ENCODE measurements around the gene COLEC12.

COLEC12 gene

DNA sequence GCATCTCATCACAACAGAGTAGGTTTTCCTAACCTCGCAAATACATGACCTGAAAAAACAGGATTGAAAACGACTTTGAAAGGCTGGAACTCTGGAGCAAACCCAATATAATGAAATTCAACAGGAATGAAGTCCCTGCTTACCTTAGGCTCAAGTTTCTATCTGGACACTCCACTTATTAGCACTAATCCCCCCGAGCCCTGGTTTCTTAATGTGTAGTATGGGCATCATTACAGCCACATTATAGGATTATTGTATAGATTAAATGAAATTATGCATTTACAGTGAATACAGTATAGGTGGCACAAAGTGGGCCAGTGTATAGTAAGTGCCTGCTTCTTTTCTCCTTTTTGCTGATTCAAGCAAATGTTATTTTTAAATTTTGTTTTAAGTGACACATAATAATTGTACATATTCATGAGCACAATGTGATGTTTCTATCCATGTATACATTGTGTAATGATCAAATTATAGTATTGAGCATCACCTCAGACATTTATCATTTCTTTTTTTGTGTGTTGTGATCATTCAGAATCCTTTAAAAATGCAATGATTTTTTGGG is 118.0 kb downstream of the COLEC12 start:
- no peak for DNase-seq

DNA sequence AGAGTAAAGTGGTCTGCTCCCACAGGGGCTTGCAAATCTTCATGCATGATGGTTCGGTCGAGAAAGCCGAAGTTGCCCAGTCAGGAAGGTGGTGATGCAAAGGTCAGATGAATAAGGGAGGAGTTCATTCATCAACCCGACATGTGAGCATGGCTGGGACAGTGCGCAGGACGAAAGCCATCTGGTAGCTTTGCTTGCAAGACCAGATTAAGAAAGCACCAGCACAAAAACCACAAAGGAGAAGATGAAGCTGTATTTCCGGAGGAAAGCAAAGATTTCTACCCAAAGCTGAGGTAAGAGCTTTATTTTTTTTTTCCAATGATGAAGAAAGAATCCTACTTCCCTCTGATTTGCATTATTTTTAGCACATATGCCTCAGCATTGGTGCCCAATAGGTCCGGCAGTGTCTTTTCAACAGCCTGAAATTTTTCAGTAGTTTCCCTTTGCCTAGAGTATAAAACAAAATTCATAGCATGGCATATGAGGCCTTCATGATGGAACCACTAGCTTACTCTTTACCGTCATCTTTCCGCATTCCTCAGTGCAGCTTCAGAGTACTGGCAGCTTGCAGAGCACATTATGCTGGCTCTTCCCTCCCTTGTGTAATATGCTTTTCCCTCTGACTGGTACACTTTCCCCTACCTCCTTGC is 120.7 kb downstream of the COLEC12 start:
- DNase-seq: no peak

DNA sequence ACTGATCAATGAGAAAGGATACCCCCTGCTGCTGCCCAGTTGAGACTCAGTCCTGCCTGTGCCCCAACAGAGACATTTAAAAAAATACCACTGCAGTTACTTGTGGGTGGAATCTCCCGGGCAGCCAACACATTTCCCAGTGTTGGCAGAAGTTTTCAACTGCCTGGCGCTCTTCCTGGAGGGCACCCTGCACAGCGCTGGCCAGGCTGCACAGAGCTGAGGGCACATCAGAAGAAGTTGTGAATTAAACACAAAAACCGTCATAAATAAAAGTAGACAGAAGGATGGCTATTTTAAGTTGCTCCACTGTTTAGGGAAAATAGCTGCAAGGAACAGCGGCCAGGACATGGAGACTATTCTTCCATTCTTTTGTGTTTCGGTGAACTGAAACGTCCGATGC is 122.4 kb downstream of the COLEC12 start:
- no peak for DNase-seq

GRCh38 chr18:377088-377487 is 123.4 kb downstream of the COLEC12 start:
- DNase-seq: no peak

DNA sequence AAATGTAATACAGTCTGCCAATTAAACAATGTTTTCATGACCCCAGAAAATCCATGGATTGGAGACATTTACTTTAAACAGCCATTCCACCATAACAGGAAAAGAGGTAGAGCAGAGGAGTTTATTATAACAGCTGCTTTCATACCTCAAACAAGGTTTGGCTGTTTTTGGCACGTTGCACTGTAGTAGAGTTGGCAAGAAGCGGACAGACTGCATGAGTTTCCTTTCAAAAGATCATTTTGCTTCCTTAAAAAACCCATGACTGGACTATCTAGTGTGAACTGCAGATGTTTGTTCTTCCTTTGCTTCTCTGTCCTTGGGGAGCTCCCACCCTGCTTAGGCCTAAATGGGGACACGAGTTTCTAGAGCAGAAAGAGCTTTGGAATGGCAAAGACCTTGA is 124.2 kb downstream of the COLEC12 start:
- no peak for DNase-seq

- DNase-seq: no peak
Measured at GRCh38 chr18:374721-375168, 125.8 kb downstream of the COLEC12 start.

GRCh38 chr18:373780-374179 is 126.7 kb downstream of the COLEC12 start:
- no peak for DNase-seq

GRCh38 chr18:371609-371982 is 128.9 kb downstream of the COLEC12 start:
- no peak for DNase-seq

DNA sequence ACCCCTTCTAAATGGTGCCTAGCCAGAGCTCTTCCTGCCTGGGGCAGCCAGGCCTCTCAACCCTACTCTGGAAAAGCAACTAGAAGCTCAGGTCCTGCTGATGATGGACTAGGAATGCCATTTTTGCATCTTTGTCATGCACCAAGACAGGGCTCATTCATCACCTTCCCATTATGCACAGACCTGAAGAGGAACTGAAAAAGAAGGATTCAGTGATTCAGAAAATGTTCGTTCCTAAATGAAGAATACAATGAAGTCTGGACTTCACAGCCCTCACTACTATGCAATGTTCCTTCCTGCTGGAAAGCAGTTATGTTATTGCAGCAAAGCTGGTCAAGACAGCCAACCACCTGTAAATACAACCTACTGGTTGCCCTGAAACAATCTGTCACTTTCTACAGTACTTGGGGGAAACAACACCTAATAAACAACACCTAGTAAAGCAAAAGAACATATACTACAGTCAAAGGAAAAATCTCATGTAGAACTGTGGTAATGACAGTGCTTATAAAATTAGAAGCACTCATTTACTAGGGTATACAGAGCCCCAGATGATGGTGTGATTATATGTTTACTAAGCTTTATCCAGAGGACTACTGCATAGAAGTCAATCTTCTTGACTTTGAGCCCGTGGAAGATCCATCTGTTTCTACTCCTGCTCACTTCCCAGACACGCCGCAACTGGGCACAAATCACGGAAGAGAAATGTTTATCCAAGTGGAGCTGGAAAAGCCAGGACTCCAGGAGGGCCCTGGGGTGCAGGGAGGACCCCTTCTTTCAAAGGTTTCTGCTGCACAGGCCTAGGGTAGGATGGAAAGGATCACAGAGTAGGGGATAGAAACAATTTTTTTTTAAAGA is 129.5 kb downstream of the COLEC12 start:
- no peak for DNase-seq

DNA sequence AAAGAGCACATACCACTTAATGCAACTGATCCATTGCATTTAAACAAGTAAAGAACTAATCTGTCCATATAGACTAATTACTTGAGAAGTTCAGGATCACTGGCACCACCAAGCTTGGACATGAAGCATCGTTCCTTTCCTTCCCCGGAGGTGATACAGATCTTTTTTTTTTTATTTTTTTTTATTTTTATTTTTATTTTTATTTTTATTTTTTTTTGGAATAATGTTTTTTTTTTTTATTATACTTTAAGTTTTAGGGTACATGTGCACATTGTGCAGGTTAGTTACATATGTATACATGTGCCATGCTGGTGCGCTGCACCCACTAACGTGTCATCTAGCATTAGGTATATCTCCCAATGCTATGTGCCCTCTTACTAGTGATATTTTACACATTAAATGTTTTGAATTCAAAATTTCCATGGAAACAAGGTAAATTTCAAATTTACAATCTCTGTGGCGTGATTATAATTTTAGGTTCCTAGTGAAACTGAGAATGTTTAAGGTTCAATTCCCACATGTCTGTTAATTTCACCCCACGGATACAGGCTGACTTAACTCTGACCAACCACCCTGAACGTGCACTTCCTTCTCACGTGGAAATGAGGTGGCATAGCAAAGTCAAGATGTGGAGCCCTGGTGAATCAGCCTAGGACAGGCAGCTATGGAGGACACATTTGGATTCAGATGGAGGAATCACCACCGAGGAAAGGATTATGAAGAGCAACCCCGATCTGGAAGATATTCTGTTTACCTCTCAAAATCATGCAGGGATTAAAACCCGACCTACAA is 131.1 kb downstream of the COLEC12 start:
- DNase-seq: no peak

- DNase-seq: no peak
Measured at GRCh38 chr18:366466-367061, 133.9 kb downstream of the COLEC12 start.

DNA sequence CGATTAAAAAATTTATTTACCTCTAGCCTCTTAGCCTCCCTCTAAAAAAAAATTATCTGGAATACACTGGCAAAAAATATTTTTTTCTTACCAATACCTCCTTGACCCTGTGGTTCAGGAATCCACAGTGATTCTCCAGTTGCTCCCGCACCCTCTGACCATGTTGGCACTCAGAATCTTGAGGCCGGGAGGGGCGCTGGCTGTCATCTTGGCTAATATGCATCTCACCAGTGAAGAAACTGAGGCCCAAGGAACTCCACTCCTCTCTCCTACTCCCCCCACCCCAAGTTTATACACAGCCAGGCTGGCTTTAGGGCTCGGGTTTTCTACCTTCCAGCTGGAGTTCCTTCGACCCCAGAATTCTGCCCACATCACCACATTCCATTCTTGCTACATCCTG is 134.8 kb downstream of the COLEC12 start:
- no peak for DNase-seq

DNA sequence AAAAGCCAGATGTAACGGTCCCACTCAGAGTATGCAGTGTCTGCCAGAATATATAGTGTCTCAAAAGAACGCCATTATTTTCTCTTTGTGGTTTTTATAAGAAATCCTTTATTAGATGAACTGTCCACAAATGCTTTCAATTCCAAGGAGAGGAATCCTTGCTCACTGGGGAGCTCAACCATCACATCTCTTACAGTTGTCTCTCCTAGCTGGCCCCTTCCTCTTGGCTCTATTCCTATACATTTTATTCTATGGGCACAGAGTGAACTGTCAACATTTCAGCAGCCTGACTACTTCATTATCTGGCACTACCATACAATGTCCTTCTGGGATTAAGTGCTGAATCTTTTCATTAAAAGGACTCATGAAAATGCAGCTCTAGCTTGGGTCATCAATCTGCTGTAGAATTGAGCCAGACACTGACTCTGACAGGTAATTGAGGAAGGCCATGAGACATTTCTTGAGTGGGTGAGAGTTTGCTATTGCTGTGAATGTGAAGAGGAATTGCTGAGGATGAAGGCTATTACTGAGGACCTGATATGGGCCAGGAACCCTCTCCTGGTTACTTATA is 136.2 kb downstream of the COLEC12 start:
- no peak for DNase-seq

DNA sequence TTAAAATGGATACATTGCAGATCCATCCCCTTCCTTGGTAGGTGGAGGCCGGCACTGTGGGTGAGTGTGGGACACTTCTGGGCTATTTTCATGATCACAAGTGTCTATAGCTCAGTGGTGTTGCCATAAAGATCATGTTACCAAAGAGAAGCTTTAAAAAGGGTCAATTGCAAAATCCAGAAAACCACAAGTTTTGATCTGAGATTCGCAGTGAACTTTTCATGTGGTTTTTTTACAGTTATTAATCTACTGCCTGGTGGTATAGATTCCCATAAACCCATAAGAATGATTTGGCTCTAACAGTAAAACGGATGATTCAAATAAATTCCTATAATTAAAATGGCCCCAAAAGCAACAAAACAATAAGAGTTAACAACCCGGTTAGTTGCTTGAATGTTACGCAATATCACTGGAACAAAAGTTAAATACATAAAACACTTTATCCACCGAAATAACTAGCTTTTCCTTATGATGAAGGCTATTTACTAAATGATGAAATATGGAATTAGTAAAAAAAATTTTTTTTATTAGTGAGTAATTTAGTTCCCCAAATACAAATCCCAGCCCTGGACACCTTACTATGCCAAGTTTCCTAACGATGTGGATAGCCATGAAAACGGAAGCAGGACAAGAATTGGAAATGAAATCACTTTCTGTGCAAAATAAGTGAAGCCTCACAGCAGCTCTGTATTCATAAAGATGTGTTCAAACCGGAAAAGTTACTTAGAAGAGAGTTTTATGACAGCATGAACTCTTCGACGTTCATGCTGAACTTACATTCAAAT is 137.0 kb downstream of the COLEC12 start:
- DNase-seq: no peak

DNA sequence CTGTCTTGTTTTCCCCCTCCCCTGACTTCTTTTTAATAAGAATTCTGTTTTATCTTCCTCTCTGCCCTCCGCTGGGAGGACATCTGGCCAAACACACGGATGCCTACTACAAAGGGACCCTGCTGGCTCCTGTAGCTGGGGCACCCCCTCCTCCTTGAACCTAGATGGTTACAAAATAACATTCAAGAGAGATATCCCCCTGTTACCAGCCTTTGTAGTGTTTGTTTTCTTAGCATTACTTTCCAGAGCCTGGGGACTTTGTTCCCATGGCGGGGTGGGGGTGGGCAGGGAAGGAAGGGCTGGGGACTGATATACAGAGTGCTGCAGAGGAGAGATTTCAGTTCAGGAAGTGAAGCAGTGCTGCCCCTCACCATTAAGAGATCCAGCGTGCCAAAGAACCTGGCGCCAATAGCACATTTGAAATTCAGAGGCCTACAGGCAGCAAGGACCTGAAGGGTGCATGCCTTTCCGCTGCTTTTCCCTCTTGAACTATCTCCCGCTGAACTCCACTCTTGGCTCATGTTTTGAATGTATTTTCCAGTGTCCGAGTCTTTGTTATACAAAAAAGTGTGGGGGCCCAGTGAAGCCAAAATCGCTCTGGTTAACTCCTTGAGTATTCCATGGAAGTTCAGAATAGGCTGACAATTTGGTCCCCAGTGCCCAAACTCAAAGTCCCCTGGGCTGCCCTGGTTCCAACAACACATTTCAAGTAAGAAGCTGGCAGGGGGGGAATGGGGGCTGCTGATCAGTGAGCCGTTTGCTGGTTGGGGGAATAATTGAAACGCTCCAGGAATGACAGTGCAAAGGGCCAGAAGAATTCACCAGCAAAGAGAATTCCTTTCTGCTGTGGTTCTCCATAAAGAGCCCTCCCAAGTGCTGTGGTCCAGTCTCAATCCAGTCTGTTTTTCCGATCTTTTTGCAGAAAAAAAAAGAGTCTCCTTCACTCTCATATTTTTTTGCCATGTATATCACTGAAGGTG is 137.9 kb downstream of the COLEC12 start:
- no peak for DNase-seq

- DNase-seq: no peak
Measured at GRCh38 chr18:361941-362310, 138.6 kb downstream of the COLEC12 start.

DNA sequence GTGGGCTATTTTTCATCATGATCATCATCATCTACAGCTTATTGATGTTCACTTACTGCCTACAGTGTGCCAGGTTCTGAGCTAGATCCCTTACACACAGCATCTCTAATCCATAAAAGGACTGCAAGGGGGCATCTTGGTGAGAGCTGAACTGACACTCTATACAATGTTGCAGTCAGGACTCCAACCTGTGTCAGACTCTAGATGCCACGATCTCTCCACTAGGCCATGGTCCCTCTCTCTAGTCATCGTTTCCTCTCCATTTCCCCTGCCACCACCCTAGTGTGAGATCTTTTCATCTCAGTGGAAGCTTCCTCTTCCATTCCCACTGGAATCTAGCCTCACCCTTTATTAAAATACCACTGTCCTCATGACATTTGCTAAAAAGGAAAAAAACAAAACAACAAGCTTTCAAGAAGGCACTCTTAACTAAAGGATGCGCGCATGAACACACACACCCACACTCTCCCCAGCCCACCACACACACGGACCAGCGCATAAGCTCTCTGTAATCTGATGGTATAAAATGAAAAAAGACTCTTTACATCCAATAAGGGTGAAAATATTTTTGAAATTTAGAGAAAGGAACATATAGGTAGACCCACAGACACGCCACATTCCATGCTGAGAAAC is 139.3 kb downstream of the COLEC12 start:
- no peak for DNase-seq

- no peak for DNase-seq
Measured at GRCh38 chr18:360676-361075, 139.8 kb downstream of the COLEC12 start.

GRCh38 chr18:356778-357177 is 143.7 kb downstream of the COLEC12 start:
- no peak for DNase-seq

DNA sequence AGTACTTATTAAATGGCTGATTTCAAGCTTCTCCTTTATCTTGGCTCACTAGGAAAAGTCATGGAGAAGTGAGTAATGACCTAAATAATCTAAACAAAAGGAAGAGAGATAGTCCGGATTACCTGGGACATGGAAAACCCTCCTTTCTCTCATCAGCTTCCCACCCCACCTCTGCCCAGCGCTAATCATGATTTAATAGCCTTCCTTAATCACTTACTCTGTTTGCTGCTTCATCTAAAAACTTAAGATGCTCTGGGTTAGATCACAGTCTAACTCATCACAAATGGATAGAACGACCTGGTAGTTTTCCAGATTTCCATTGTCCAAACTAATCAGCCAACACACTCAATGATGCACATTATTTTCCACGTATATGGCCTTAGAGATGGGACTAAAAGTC is 144.8 kb downstream of the COLEC12 start:
- no peak for DNase-seq
